GM12873 (cell line): ENCODE results near the gene PDZRN3.

ENCODE experiments used
- CTCF ChIP-seq: IDR thresholded peaks from 2 replicates; pipeline ENCODE4 v1.5.1; 2012; ENCODE audit warnings: low read depth, mild to moderate bottlenecking, moderate library complexity, low read length, control low read depth; ENCODE audit not compliant: insufficient read depth; ENCODE audit errors: missing control alignments

Gene PDZRN3

DNA sequence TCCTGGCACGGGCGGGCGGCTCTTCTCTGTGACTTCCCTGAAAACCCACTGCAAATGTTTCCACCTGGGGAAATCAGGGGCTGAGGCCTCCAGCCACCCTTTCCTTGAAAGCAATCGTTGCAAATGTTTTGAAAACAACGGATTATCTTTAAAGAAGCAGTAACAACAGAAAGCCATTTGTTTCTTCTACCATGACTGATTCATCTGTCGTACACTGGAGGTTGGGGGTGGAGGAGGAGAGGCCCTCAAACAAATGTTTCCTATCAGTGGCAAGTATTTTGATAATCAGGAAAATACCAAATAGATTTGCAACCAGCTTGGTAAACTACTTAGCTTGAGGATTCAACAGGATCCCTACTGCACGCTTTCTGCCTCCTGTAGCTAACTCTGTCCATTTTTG is 114.9 kb downstream of the PDZRN3 start:
- TF ChIP-seq CTCF, result no peak

- no peak for TF ChIP-seq CTCF
Observed at GRCh38 chr3:73509066-73509465, 115.7 kb downstream of the PDZRN3 start.

DNA sequence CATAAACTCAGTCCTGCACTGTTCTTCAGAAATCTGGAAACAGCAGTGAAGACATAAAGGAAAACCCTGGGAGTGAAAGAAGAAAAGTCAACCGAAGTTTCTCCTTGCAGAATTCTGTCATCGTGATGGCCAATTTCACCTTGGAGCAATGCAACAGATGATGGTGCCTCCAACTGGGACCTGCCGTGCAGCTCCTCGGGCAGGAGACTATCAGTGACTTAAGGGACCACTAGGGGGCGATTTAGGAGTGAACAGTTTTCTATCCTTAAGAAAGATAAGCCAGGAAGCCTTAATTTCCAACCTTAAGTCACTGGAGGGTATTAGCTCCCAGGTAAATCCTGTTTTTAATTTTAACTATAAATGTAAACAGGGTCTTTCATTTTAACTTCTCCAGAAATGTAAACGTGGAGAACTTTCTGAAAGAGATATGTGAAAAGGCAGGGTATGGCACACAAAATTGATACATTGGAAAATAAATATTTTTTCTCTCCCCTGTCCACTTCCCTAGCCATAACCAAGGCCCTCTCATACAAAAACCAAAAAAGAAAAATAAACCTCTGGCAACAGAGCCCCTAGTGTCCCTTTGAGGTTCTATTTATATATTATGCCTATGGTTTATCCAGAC is 116.3 kb downstream of the PDZRN3 start:
- TF ChIP-seq CTCF, result peak; percentile 83

- TF ChIP-seq CTCF, result no peak
Observed at GRCh38 chr3:73504852-73505251, 119.9 kb downstream of the PDZRN3 start.

DNA sequence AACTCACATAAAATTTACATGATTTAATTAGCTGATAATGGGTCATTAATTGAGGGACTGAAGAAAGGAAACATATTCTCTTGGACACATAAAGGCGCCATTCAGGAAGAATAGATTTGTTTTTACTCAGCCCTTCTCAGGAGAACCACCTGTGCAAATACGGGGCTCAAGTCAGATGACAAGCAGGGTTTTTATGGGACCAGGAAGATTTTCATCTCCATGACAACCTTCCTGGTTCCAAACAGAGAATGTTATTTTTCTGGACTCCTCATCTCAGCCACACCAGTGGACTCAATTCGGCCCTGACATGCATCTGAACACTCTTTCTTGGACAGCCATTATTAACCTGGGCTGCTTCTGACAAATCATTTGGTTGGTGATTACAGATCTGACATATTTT is 120.5 kb downstream of the PDZRN3 start:
- TF ChIP-seq CTCF, result no peak

- no peak for TF ChIP-seq CTCF
Observed at GRCh38 chr3:73503781-73504180, 121.0 kb downstream of the PDZRN3 start.

DNA sequence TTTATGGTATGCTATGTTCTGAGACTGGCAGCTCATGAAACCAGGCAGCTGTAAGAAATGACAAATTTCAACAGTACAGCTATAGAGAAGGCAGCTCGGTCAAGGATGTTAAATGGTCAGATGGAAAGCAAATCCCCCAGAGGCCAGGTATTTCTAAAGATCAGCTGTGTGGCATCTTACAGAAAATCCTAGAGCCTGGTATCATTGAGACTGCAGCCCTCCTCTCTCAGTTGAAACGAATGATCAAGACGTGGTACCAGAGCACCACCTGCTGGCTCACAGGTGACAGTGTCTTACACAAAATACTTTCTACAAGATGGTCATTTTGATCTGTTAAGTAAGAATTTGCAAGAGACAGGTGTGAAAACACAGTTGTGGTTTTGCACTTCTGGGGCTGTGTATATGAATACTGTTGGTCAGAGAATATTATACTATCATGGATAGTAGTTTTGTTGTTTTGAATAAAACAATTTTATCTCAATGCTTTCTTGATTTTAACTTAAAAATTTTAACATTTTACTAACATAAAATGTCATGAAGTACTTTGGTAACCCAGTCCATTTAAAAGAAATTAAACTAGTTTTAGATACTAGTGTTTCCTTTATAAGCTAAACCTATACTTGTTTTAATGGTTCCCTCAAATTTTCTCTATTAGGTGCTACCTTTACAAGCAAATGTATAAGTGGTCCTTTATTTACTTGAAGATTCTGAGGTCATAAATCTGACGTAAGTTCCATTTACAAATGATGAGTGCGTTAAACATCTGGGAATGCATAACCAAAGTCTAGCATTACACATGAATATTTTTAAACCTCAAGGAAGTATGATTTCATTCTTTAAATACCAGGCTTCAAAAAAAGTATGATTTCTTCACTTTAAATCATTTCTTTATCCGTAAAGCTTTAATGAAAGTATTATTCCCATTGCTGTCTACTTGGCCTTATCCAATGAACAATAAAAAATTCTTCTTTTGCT is 121.8 kb downstream of the PDZRN3 start:
- TF ChIP-seq CTCF, result peak; percentile 84
